ENCODE data around the gene ATP6V1B1.
"Not testable (repeated sequence)": the region's sequence is repeated elsewhere in the genome, so short reads cannot be mapped to it uniquely, and the experiment has no call there.

The ATP6V1B1 gene

GRCh38 chr2:71008342-71008741 is 72.6 kb downstream of the ATP6V1B1 start:
- no peak for DNase-seq (ENCODE audit: low spot score)

DNA sequence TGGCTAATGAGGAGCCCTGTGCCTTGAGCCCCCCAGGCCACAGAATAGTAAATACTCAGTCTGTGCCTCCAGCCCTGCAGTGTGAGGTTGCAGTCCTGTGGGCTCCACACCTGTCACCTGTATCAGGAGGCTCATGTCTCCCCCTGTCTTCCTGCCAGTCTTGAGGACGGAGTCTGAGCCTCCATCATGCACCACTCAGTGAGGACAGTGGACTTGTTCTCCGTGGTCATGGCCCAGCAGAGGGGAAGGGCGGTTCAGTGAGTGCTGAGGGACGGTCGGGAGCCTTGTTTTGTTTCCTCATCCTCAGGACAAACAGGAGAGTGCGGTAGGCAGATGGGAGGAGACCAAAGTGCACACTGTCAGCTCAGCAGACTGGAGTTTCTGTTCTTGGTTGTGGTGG is 76.1 kb downstream of the ATP6V1B1 start:
- not testable (repeated sequence) for DNase-seq (ENCODE audit: low spot score)

All from ecto neural progenitor cell (in vitro differentiated cells).